GM23338 (cell line): ENCODE data around the gene ORC2. TPM values are rescaled to one million over a fixed set of nuclear protein-coding genes. Genes with fewer than 3 reads are reported as not detected.

ENCODE experiments used
- ATAC-seq: fragments of 200-7000 bp; cut with Tn5 transposase; 3 replicates; pipeline ENCODE4 v1.9.1; 2020
- DNase-seq: peaks from one replicate; pipeline ENCODE4 v3.0.0-alpha.2; 2015; ENCODE audit warnings: low spot score
- H2AFZ ChIP-seq: fragments of 200-600 bp; sonication (generic); 2 replicates; pipeline ENCODE4 v1.8.0; 2016; ENCODE audit warnings: antibody characterized with exemption, mild to moderate bottlenecking, moderate library complexity
- H3F3A ChIP-seq: fragments of 200-600 bp; sonication (generic); replicated peaks from 2 replicates; pipeline ENCODE4 v1.8.0; 2017; ENCODE audit warnings: antibody characterized with exemption, mixed run types, low read depth
- H3K27ac ChIP-seq: fragments of 200-600 bp; sonication (generic); 2 replicates; pipeline ENCODE4 v1.6.1; 2016; ENCODE audit warnings: low read depth
- H3K27me3 ChIP-seq: fragments of 200-600 bp; sonication (generic); 2 replicates; pipeline ENCODE4 v1.8.0; 2016; ENCODE audit warnings: mild to moderate bottlenecking, mixed run types, moderate library complexity; ENCODE audit not compliant: insufficient read depth
- H3K36me3 ChIP-seq: fragments of 200-600 bp; sonication (generic); 2 replicates; pipeline ENCODE4 v1.8.0; 2016; ENCODE audit warnings: mild to moderate bottlenecking; ENCODE audit not compliant: insufficient read depth
- H3K4me1 ChIP-seq: fragments of 200-600 bp; sonication (generic); 2 replicates; pipeline ENCODE4 v1.8.0; 2016; ENCODE audit warnings: mild to moderate bottlenecking, moderate library complexity; ENCODE audit not compliant: insufficient read depth
- H3K4me2 ChIP-seq: fragments of 200-600 bp; sonication (generic); 2 replicates; pipeline ENCODE4 v1.7.1; 2017; ENCODE audit warnings: mixed run types
- H3K4me3 ChIP-seq: fragments of 200-600 bp; sonication (generic); 2 replicates; pipeline ENCODE4 v1.6.1; 2016; ENCODE audit warnings: mixed run types
- H3K79me2 ChIP-seq: fragments of 200-600 bp; sonication (generic); replicated peaks from 2 replicates; pipeline ENCODE4 v1.8.0; 2017; ENCODE audit warnings: mild to moderate bottlenecking; ENCODE audit not compliant: insufficient read depth
- H3K9me2 ChIP-seq: fragments of 200-600 bp; sonication (generic); 2 replicates; pipeline ENCODE4 v1.8.0; 2017; ENCODE audit not compliant: insufficient read depth
- H4K20me1 ChIP-seq: fragments of 200-600 bp; sonication (generic); replicated peaks from 2 replicates; pipeline ENCODE4 v1.8.0; 2017; ENCODE audit warnings: mild to moderate bottlenecking; ENCODE audit not compliant: insufficient read depth
- H3K27ac Mint-ChIP-seq: 2 replicates; pipeline ENCODE4 v1.8.0; 2020; ENCODE audit warnings: inconsistent platforms, mild to moderate bottlenecking, moderate library complexity, mixed read lengths
- H3K27me3 Mint-ChIP-seq: 3 replicates; pipeline ENCODE4 v1.8.0; 2022; ENCODE audit warnings: low read depth, mild to moderate bottlenecking, moderate library complexity, mixed read lengths, inconsistent platforms; ENCODE audit not compliant: insufficient read depth, poor library complexity
- H3K36me3 Mint-ChIP-seq: 3 replicates; pipeline ENCODE4 v1.8.0; 2021; ENCODE audit warnings: low read depth, mild to moderate bottlenecking, inconsistent platforms, moderate library complexity, mixed read lengths
- H3K4me1 Mint-ChIP-seq: 3 replicates; pipeline ENCODE4 v1.8.0; 2020; ENCODE audit warnings: mild to moderate bottlenecking, inconsistent platforms, mixed read lengths
- H3K4me3 Mint-ChIP-seq: 3 replicates; pipeline ENCODE4 v1.8.0; 2021; ENCODE audit warnings: moderate library complexity, mild to moderate bottlenecking, inconsistent platforms, mixed read lengths
- H3K9me3 Mint-ChIP-seq: 3 replicates; pipeline ENCODE4 v1.8.0; 2020; ENCODE audit warnings: moderate library complexity, mild to moderate bottlenecking, inconsistent platforms, mixed read lengths
- CREB1 ChIP-seq: fragments of 250-450 bp; sonication (Bioruptor Pico); IDR thresholded peaks from 2 replicates; pipeline ENCODE4 v1.5.0; 2020; ENCODE audit warnings: low read depth, mild to moderate bottlenecking, moderate library complexity
- EZH2 ChIP-seq: fragments of 200-600 bp; sonication (generic); IDR thresholded peaks from one replicate; pipeline ENCODE4 v1.8.0; 2017; ENCODE audit warnings: antibody characterized with exemption, mild to moderate bottlenecking, low read depth; ENCODE audit not compliant: unreplicated experiment
- EZH2phosphoT487 ChIP-seq: fragments of 200-600 bp; sonication (generic); IDR thresholded peaks from one replicate; pipeline ENCODE4 v1.8.1; 2018; ENCODE audit warnings: antibody characterized with exemption; ENCODE audit not compliant: unreplicated experiment
- JUNB ChIP-seq: IDR thresholded peaks from one replicate; pipeline ENCODE4 v1.6.1; 2016; ENCODE audit warnings: antibody characterized with exemption; ENCODE audit not compliant: unreplicated experiment
- NANOG ChIP-seq: IDR thresholded peaks from 2 replicates; pipeline ENCODE4 v1.6.1; 2016; ENCODE audit warnings: antibody characterized with exemption, borderline replicate concordance
- POLR2AphosphoS5 ChIP-seq: IDR thresholded peaks from 2 replicates; pipeline ENCODE4 v1.6.1; 2016; ENCODE audit warnings: antibody characterized with exemption, low read depth
- STAT1 ChIP-seq: IDR thresholded peaks from one replicate; pipeline ENCODE4 v1.6.1; 2016; ENCODE audit warnings: antibody characterized with exemption; ENCODE audit not compliant: unreplicated experiment
- ZNF114 ChIP-seq: fragments of 250-450 bp; sonication (Bioruptor Pico); IDR thresholded peaks from 2 replicates; pipeline ENCODE4 v1.5.0; 2020; ENCODE audit warnings: mild to moderate bottlenecking, moderate library complexity
- ZNF331 ChIP-seq: fragments of 250-450 bp; sonication (Bioruptor Pico); IDR thresholded peaks from 2 replicates; pipeline ENCODE4 v1.5.0; 2020; ENCODE audit warnings: low read depth, mild to moderate bottlenecking, moderate library complexity
- polyA plus RNA-seq: library from polyadenylated mRNA; unstranded; fragments of >200 nt; fragmentation: Nextera tagmentation; extraction: Ambion mirVana; gene quantifications from 2 replicates; pipeline ENCODE4 v1.2.1, GENCODE V29; 2016
- total RNA-seq: library from RNA; depleted of rRNA; stranded (reverse); fragments of >200 nt; shearing (Covaris generic); gene quantifications from 2 replicates; pipeline ENCODE4 v1.2.3, GENCODE V29; 2014
- TF ChIP-seq, protein P1 (sequence below): IDR thresholded peaks from one replicate; pipeline ENCODE4 v1.6.1; 2018; ENCODE audit warnings: antibody characterized with exemption; ENCODE audit not compliant: unreplicated experiment
- TF ChIP-seq, protein P2 (sequence below): IDR thresholded peaks from 2 replicates; pipeline ENCODE4 v1.6.1; 2016; ENCODE audit warnings: antibody characterized with exemption
- TF ChIP-seq, protein P3 (sequence below): fragments of 250-450 bp; sonication (Bioruptor Pico); IDR thresholded peaks from 2 replicates; pipeline ENCODE4 v1.5.0; 2020; ENCODE audit warnings: mild to moderate bottlenecking, moderate library complexity
- TF ChIP-seq, protein P4 (sequence below), 2 experiments: fragments of 200-600 bp in 1 of 2; sonication (generic) in 1 of 2; conservative IDR thresholded peaks; 2 replicates each; pipeline versions ENCODE4 v1.5.1 to v1.6.1; 2016 to 2017; ENCODE audit warnings: antibody characterized with exemption in 2 of 2, low read depth in 2 of 2, mild to moderate bottlenecking in 2 of 2, moderate library complexity in 1 of 2

ORC2 gene
- total and polyA plus RNA-seq, 2 experiments from 2014 or later, result 26.1 to 42.0 TPM

DNA sequence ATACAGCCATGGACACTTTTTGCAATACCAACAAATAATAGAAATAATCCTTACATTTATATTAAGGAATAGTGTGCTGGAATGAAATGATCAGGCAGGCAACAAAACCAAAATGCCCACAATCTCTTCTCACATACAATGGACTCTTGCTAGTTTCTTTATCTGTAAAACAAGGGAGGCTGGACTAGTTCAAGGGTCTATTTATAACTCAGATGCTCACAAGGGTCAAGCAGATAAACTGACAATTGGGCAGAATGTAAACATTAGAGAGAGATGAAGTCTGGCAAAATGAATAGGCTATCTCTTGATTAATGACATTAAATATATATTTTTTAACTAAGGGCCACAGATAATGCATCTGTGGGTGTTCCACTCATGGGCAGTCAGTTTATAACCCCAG, 86.0 kb downstream of the ORC2 start:
- Histone ChIP-seq H3K27me3 (no peaks in the 10 kb centered on the region), H4K20me1 (no peaks in the 10 kb centered on the region; the same call in none of the 2 replicates), H3F3A (no peaks in the 10 kb centered on the region), H3K27ac (no peak overlapping the region), H3K36me3 (peaks cover 21% of the 10 kb centered on the region), H3K4me1 (no peaks in the 10 kb centered on the region), H3K4me3 (no peak overlapping the region), H3K79me2 (no peaks in the 10 kb centered on the region), H3K4me2 (no peak overlapping the region), H3K9me2 (no peaks in the 10 kb centered on the region), H2AFZ (no peak overlapping the region)
- no peaks in the 10 kb centered on the region for H3K4me1 Mint-ChIP-seq
- TF ChIP-seq EZH2 (no peak), EZH2phosphoT487 (no peak), JUNB (no peak), ZNF114 (CRISPR knock-in tag) (no peak), STAT1 (no peak), CREB1 (CRISPR knock-in tag) (no peak), NANOG (no peak), POLR2AphosphoS5 (no peak), ZNF331 (CRISPR knock-in tag) (no peak)
- TF ChIP-seq, protein P1, sequence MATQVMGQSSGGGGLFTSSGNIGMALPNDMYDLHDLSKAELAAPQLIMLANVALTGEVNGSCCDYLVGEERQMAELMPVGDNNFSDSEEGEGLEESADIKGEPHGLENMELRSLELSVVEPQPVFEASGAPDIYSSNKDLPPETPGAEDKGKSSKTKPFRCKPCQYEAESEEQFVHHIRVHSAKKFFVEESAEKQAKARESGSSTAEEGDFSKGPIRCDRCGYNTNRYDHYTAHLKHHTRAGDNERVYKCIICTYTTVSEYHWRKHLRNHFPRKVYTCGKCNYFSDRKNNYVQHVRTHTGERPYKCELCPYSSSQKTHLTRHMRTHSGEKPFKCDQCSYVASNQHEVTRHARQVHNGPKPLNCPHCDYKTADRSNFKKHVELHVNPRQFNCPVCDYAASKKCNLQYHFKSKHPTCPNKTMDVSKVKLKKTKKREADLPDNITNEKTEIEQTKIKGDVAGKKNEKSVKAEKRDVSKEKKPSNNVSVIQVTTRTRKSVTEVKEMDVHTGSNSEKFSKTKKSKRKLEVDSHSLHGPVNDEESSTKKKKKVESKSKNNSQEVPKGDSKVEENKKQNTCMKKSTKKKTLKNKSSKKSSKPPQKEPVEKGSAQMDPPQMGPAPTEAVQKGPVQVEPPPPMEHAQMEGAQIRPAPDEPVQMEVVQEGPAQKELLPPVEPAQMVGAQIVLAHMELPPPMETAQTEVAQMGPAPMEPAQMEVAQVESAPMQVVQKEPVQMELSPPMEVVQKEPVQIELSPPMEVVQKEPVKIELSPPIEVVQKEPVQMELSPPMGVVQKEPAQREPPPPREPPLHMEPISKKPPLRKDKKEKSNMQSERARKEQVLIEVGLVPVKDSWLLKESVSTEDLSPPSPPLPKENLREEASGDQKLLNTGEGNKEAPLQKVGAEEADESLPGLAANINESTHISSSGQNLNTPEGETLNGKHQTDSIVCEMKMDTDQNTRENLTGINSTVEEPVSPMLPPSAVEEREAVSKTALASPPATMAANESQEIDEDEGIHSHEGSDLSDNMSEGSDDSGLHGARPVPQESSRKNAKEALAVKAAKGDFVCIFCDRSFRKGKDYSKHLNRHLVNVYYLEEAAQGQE, result no peak
- TF ChIP-seq, protein P2, sequence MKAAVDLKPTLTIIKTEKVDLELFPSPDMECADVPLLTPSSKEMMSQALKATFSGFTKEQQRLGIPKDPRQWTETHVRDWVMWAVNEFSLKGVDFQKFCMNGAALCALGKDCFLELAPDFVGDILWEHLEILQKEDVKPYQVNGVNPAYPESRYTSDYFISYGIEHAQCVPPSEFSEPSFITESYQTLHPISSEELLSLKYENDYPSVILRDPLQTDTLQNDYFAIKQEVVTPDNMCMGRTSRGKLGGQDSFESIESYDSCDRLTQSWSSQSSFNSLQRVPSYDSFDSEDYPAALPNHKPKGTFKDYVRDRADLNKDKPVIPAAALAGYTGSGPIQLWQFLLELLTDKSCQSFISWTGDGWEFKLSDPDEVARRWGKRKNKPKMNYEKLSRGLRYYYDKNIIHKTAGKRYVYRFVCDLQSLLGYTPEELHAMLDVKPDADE, result no peak
- TF ChIP-seq, protein P3, sequence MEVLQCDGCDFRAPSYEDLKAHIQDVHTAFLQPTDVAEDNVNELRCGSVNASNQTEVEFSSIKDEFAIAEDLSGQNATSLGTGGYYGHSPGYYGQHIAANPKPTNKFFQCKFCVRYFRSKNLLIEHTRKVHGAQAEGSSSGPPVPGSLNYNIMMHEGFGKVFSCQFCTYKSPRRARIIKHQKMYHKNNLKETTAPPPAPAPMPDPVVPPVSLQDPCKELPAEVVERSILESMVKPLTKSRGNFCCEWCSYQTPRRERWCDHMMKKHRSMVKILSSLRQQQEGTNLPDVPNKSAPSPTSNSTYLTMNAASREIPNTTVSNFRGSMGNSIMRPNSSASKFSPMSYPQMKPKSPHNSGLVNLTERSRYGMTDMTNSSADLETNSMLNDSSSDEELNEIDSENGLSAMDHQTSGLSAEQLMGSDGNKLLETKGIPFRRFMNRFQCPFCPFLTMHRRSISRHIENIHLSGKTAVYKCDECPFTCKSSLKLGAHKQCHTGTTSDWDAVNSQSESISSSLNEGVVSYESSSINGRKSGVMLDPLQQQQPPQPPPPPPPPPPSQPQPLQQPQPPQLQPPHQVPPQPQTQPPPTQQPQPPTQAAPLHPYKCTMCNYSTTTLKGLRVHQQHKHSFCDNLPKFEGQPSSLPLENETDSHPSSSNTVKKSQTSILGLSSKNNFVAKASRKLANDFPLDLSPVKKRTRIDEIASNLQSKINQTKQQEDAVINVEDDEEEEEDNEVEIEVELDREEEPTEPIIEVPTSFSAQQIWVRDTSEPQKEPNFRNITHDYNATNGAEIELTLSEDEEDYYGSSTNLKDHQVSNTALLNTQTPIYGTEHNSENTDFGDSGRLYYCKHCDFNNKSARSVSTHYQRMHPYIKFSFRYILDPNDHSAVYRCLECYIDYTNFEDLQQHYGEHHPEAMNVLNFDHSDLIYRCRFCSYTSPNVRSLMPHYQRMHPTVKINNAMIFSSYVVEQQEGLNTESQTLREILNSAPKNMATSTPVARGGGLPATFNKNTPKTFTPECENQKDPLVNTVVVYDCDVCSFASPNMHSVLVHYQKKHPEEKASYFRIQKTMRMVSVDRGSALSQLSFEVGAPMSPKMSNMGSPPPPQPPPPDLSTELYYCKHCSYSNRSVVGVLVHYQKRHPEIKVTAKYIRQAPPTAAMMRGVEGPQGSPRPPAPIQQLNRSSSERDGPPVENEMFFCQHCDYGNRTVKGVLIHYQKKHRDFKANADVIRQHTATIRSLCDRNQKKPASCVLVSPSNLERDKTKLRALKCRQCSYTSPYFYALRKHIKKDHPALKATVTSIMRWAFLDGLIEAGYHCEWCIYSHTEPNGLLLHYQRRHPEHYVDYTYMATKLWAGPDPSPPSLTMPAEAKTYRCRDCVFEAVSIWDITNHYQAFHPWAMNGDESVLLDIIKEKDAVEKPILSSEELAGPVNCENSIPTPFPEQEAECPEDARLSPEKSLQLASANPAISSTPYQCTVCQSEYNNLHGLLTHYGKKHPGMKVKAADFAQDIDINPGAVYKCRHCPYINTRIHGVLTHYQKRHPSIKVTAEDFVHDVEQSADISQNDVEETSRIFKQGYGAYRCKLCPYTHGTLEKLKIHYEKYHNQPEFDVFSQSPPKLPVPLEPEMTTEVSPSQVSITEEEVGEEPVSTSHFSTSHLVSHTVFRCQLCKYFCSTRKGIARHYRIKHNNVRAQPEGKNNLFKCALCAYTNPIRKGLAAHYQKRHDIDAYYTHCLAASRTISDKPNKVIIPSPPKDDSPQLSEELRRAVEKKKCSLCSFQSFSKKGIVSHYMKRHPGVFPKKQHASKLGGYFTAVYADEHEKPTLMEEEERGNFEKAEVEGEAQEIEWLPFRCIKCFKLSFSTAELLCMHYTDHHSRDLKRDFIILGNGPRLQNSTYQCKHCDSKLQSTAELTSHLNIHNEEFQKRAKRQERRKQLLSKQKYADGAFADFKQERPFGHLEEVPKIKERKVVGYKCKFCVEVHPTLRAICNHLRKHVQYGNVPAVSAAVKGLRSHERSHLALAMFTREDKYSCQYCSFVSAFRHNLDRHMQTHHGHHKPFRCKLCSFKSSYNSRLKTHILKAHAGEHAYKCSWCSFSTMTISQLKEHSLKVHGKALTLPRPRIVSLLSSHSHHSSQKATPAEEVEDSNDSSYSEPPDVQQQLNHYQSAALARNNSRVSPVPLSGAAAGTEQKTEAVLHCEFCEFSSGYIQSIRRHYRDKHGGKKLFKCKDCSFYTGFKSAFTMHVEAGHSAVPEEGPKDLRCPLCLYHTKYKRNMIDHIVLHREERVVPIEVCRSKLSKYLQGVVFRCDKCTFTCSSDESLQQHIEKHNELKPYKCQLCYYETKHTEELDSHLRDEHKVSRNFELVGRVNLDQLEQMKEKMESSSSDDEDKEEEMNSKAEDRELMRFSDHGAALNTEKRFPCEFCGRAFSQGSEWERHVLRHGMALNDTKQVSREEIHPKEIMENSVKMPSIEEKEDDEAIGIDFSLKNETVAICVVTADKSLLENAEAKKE, result no peak
- TF ChIP-seq, protein P4, sequence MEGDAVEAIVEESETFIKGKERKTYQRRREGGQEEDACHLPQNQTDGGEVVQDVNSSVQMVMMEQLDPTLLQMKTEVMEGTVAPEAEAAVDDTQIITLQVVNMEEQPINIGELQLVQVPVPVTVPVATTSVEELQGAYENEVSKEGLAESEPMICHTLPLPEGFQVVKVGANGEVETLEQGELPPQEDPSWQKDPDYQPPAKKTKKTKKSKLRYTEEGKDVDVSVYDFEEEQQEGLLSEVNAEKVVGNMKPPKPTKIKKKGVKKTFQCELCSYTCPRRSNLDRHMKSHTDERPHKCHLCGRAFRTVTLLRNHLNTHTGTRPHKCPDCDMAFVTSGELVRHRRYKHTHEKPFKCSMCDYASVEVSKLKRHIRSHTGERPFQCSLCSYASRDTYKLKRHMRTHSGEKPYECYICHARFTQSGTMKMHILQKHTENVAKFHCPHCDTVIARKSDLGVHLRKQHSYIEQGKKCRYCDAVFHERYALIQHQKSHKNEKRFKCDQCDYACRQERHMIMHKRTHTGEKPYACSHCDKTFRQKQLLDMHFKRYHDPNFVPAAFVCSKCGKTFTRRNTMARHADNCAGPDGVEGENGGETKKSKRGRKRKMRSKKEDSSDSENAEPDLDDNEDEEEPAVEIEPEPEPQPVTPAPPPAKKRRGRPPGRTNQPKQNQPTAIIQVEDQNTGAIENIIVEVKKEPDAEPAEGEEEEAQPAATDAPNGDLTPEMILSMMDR (conservative IDR thresholded peaks at IDR 0.05; ENCODE audit: low read depth in 2 of 2), result no peak
- no peaks in the 10 kb centered on the region for H3K9me3 Mint-ChIP-seq
- no peaks in the 10 kb centered on the region for H3K27me3 Mint-ChIP-seq
- DNase-seq (no peak), ATAC-seq (no peak)
- H3K36me3 Mint-ChIP-seq, result peaks cover 61% of the 10 kb centered on the region
- H3K4me3 Mint-ChIP-seq, result no peak overlapping the region
- H3K27ac Mint-ChIP-seq, result no peak overlapping the region
